PC-3 (cell line): ENCODE data around the gene LLGL2. TPM values are rescaled to one million over a fixed set of nuclear protein-coding genes. Genes with fewer than 3 reads are reported as not detected.

Experiments
- ATAC-seq: fragments of 200-7000 bp; cut with Tn5 transposase; 2 replicates; pipeline ENCODE4 v1.9.1; 2020; ENCODE audit warnings: mild to moderate bottlenecking, moderate library complexity
- BruUV-seq: library from RNA; stranded (reverse); fragments of 400-500 nt; replicated peaks from 2 replicates; lab custom pipeline; 2021; lab: Mats Ljungman, UMichigan
- CTCF ChIA-PET: fragments of 300-600 bp; sonication (Branson Sonifier 250); formaldehyde crosslinking; loops from one replicate; lab custom pipeline; 2022; ENCODE audit warnings: antibody characterized with exemption; lab: Charles Lee
- POLR2A ChIA-PET: fragments of 300-600 bp; sonication (Branson Sonifier 250); formaldehyde crosslinking; loops from one replicate; lab custom pipeline; 2022; ENCODE audit warnings: antibody characterized with exemption; ENCODE audit not compliant: unreplicated experiment; lab: Charles Lee
- DNase-seq: peaks from one replicate; pipeline ENCODE4 v3.0.0-alpha.2; 2015
- H2AFZ ChIP-seq: fragments of 300-600 bp; sonication (generic); 2 replicates; pipeline ENCODE4 v1.6.0; 2016; ENCODE audit warnings: antibody characterized with exemption, low read length
- H3F3A ChIP-seq: fragments of 300-600 bp; sonication (generic); one replicate; pipeline ENCODE4 v1.6.0; 2017; ENCODE audit warnings: antibody characterized with exemption, low read length, control low read depth, mild to moderate bottlenecking; ENCODE audit not compliant: unreplicated experiment
- H3K27ac ChIP-seq: fragments of 300-600 bp; sonication (generic); 2 replicates; pipeline ENCODE4 v1.5.1; 2016; ENCODE audit warnings: mild to moderate bottlenecking, low read length
- H3K27me3 ChIP-seq: fragments of 300-600 bp; sonication (generic); 2 replicates; pipeline ENCODE4 v1.6.1; 2016; ENCODE audit warnings: low read length, mixed read lengths
- H3K36me3 ChIP-seq: fragments of 300-600 bp; sonication (generic); 2 replicates; pipeline ENCODE4 v1.6.1; 2016; ENCODE audit warnings: low read depth, mixed run types, low read length, mixed read lengths
- H3K4me1 ChIP-seq: fragments of 300-600 bp; sonication (generic); 2 replicates; pipeline ENCODE4 v1.5.1; 2016; ENCODE audit warnings: low read length; ENCODE audit not compliant: insufficient read depth
- H3K4me2 ChIP-seq: fragments of 300-600 bp; sonication (generic); 2 replicates; pipeline ENCODE4 v1.6.0; 2016; ENCODE audit warnings: low read length
- H3K4me3 ChIP-seq: fragments of 300-600 bp; sonication (generic); 2 replicates; pipeline ENCODE4 v1.5.1; 2016; ENCODE audit warnings: mild to moderate bottlenecking, low read length, mixed read lengths
- H3K79me2 ChIP-seq: fragments of 300-600 bp; sonication (generic); 2 replicates; pipeline ENCODE4 v1.6.1; 2017; ENCODE audit warnings: low read length, mixed read lengths
- H3K9ac ChIP-seq: fragments of 300-600 bp; sonication (generic); 2 replicates; pipeline ENCODE4 v1.6.0; 2016; ENCODE audit warnings: mild to moderate bottlenecking, low read length
- H3K9me2 ChIP-seq: fragments of 300-600 bp; sonication (generic); replicated peaks from 2 replicates; pipeline ENCODE4 v1.6.1; 2016; ENCODE audit warnings: mixed run types, low read length, mixed read lengths
- H3K9me3 ChIP-seq: fragments of 300-600 bp; sonication (generic); 2 replicates; pipeline ENCODE4 v1.6.1; 2016; ENCODE audit warnings: low read length, mixed read lengths
- H4K20me1 ChIP-seq: fragments of 300-600 bp; sonication (generic); 2 replicates; pipeline ENCODE4 v1.6.1; 2016; ENCODE audit warnings: low read length, mixed read lengths
- CTCF ChIP-seq: fragments of 300-600 bp; sonication (generic); conservative IDR thresholded peaks from 2 replicates; pipeline ENCODE4 v1.5.1; 2017; ENCODE audit warnings: antibody characterized with exemption, low read depth, mild to moderate bottlenecking, low read length
- EZH2 ChIP-seq: fragments of 300-600 bp; sonication (generic); IDR thresholded peaks from one replicate; pipeline ENCODE4 v1.6.1; 2017; ENCODE audit warnings: antibody characterized with exemption, mild to moderate bottlenecking, low read length; ENCODE audit not compliant: unreplicated experiment
- EZH2phosphoT487 ChIP-seq: fragments of 300-600 bp; sonication (generic); IDR thresholded peaks from 2 replicates; pipeline ENCODE4 v1.6.1; 2018; ENCODE audit warnings: mild to moderate bottlenecking, antibody characterized with exemption, low read length, borderline replicate concordance
- intact Hi-C: fragments of 100-400 bp; cut with micrococcal nuclease; formaldehyde crosslinking; loops from 2 replicates; pipeline ENCODE4 v1.9.0; 2023
- total RNA-seq: library from RNA; depleted of rRNA; stranded (reverse); fragments of >200 nt; gene quantifications from 2 replicates; pipeline ENCODE4 v1.2.3, GENCODE V29; 2014

LLGL2 gene
- total RNA-seq, 1 experiment from 2014 or later, result 92.9 TPM

DNA sequence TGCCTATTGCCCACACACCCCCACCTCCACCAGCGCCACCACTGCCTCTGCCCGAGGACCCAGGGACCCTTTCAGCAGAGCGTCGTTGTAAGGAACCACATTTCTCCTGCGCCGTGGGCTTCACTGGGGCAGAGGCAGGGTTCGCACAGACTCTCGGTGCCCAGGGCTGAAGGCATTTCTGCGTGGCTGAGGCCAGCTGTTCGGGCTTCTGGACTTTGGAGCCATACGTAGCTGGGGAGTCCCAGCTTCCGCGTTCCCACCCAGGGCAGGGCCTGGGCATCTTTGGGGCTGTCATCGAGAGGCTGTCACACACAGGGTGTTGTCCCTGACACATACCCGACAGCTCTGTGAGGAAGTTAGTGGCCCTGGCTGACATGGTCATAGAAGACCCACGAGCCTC lies 91.7 kb downstream of the LLGL2 start:
- H3K9me3 ChIP-seq, result no peaks in the 10 kb centered on the region
- H3K4me1 ChIP-seq, result no peaks in the 10 kb centered on the region
- no peaks in the 10 kb centered on the region for H3F3A ChIP-seq
- intact Hi-C loops, result no loop called here
- no peaks in the 10 kb centered on the region for H3K79me2 ChIP-seq
- H3K4me3 ChIP-seq, result no peak overlapping the region
- DNase-seq (no peak), ATAC-seq (no peak)
- TF ChIP-seq EZH2 (no peak), EZH2phosphoT487 (no peak), CTCF (no peak)
- BruUV-seq, result no TSS peak
- H4K20me1 ChIP-seq, result no peaks in the 10 kb centered on the region
- no peaks in the 10 kb centered on the region for H3K9me2 ChIP-seq
- H3K27ac ChIP-seq, result no peak overlapping the region
- H3K27me3 ChIP-seq, result no peaks in the 10 kb centered on the region
- H3K9ac ChIP-seq, result no peak overlapping the region
- H3K36me3 ChIP-seq, result no peaks in the 10 kb centered on the region
- H2AFZ ChIP-seq, result no peak overlapping the region
- CTCF ChIA-PET, result interaction anchor here (1.2 kb wide), 1 partner anchor 16 kb away, joined by 5 read pairs; the partner anchor contains the start of gene SMIM5
- no peak overlapping the region for H3K4me2 ChIP-seq
- POLR2A ChIA-PET, result no interaction called here

GRCh38 chr17:75617675-75618074 lies 92.2 kb downstream of the LLGL2 start:
- no peak overlapping the region for H3K4me2 ChIP-seq
- H3K36me3 ChIP-seq, result no peaks in the 10 kb centered on the region
- H3K27me3 ChIP-seq, result no peaks in the 10 kb centered on the region
- DNase-seq (no peak), ATAC-seq (no peak)
- ChIA-PET CTCF (no interaction called here), POLR2A (no interaction called here)
- H3K9me2 ChIP-seq, result no peaks in the 10 kb centered on the region
- H3K79me2 ChIP-seq, result no peaks in the 10 kb centered on the region
- H3K4me3 ChIP-seq, result no peak overlapping the region
- no peak overlapping the region for H2AFZ ChIP-seq
- H4K20me1 ChIP-seq, result no peaks in the 10 kb centered on the region
- no peaks in the 10 kb centered on the region for H3K4me1 ChIP-seq
- H3K27ac ChIP-seq, result no peak overlapping the region
- TF ChIP-seq EZH2, result no peak
- TF ChIP-seq CTCF, result no peak
- no peak for TF ChIP-seq EZH2phosphoT487
- H3K9me3 ChIP-seq, result no peaks in the 10 kb centered on the region
- intact Hi-C loops, result no loop called here
- no peaks in the 10 kb centered on the region for H3F3A ChIP-seq
- BruUV-seq, result no TSS peak
- H3K9ac ChIP-seq, result no peak overlapping the region

DNA sequence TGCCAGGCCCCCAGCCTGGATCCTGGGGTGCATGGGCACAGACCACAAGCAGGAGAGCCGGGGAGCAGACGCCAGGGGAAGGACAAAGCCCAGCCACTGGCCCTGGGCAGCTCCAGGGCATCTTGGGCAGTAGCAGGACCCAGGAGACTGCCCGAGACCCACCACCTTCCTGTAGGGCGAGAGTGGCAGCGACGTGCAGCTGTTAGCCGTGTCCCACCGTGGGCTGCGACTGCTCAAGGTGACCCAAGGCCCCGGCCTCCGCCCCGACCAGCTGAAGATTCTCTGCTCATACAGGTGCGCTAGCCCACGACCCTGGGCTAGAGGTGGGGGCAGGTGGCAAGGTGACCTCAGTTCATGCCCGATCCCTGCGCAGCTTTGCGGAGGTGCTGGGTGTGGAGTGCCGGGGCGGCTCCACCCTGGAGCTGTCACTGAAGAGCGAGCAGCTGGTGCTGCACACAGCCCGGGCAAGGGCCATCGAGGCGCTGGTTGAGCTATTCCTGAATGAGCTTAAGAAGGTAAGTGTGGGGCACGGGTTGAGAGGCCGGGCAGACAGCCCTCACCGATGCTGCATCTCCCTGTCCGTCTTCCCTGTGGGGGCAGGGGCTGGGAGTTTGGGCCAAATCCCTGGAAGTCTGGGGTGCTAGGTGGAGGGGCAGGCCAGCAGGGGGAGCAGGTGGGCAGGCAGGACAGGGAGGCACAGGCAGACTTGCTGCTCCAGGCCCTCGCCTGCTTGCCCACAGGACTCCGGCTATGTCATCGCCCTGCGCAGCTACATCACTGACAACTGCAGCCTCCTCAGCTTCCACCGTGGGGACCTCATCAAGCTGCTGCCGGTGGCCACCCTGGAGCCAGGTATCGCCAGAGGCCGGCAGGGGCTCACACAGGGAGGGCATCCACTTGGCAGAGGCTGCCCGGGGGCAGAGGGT lies 94.3 kb downstream of the LLGL2 start:
- BruUV-seq, result no TSS peak
- ChIA-PET POLR2A (no interaction called here), CTCF (interaction anchor here (3.2 kb wide), 1 partner anchor 13 kb away, joined by 8 read pairs; the partner anchor contains the start of gene SMIM5)
- Histone ChIP-seq H3K9me3 (no peaks in the 10 kb centered on the region), H2AFZ (no peak overlapping the region), H3K4me2 (no peak overlapping the region), H3K27ac (no peak overlapping the region), H3K9ac (no peak overlapping the region), H4K20me1 (no peaks in the 10 kb centered on the region), H3K79me2 (no peaks in the 10 kb centered on the region), H3K4me1 (no peaks in the 10 kb centered on the region), H3K4me3 (no peak overlapping the region), H3F3A (no peaks in the 10 kb centered on the region), H3K9me2 (no peaks in the 10 kb centered on the region), H3K36me3 (no peaks in the 10 kb centered on the region), H3K27me3 (no peaks in the 10 kb centered on the region)
- ATAC-seq, result peak; percentile 53
- TF ChIP-seq CTCF (peak; percentile 79), EZH2 (no peak), EZH2phosphoT487 (no peak)
- peak; percentile 52 for DNase-seq
- intact Hi-C loops, result no loop called here
